Measurements from ENCODE around the gene SLC38A3.

SLC38A3 gene

DNA sequence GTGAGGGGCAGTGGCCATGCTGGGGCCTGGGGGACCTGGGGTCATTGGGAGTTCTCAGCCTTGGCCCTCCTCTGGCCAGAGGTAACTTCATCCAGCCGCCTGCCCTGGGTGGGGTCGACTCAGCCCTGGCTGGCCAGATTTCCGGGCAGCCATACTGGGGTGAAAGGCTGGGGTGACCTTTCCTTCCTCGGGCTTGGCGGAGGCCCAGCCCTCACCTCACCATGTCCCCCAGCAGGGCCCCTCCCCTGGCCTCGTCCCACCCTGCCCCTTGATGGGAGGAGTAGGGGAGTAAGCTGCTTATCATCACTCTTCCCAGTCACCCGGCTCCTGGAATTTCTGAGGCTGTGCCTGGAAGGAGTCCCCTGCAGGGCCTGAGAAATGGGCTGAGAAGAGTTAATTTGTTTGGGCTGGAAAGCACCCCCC lies 44.5 kb upstream of the SLC38A3 start:
- no peak overlapping the region for H3K27ac ChIP-seq
- TF ChIP-seq ZFX (IDR thresholded peaks at IDR 0.05; ENCODE audit: borderline replicate concordance) (no peak), CTCF (IDR thresholded peaks at IDR 0.05) (no peak)

DNA sequence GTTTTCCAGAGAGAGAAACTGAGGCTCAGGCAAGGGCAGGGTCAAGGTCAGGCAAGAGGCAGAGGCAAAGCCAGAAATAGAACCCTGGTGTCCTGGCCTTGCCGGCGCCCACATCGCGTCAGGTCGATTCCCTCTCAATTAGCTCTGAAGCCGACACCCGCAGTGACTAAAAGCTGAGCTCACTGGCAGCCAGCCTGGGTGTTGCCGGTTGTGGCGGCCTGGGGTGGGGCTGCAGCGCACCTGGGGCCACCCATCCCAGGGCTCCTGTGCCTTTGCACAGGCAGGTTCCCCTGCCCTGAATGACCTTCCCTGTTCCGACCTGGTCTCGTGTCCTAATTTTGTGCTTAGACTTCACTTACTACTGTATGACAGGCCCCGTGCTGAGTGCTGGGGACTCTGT lies 43.8 kb upstream of the SLC38A3 start:
- TF ChIP-seq ZFX (IDR thresholded peaks at IDR 0.05; ENCODE audit: borderline replicate concordance): no peak
- TF ChIP-seq CTCF (IDR thresholded peaks at IDR 0.05): no peak
- H3K27ac ChIP-seq: no peak overlapping the region

- TF ChIP-seq ZFX (IDR thresholded peaks at IDR 0.05; ENCODE audit: borderline replicate concordance) (no peak), CTCF (IDR thresholded peaks at IDR 0.05) (no peak)
- H3K27ac ChIP-seq: no peak overlapping the region
These were observed 42.8 kb upstream of the SLC38A3 start for GRCh38 chr3:50162034-50162883.

GRCh38 chr3:50163572-50164455 lies 41.3 kb upstream of the SLC38A3 start:
- 0 out of 2 replicates have a peak overlapping the region, but pooled peaks have one; percentile 30 for H3K27ac ChIP-seq
- TF ChIP-seq CTCF (IDR thresholded peaks at IDR 0.05) (no peak), ZFX (IDR thresholded peaks at IDR 0.05; ENCODE audit: borderline replicate concordance) (no peak)

DNA sequence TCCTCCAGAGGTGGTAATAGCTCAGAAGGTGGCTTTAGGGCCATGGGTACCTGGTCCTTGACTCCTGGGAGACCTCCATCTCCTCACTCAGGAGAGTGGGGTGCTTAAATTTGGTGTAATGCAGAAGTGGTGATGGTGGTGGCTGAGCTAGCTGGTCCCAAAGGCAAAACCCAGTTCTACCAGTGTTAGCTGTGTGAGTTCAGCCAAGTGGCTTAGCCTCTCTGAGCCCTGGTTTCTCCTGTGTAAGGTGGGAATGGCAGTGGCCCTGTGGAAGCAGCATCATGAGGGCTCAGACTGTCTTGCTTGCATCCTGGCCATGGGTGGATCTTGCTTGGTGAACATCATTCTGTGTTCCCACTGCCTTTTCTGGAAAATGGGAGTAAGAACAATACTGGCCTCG lies 40.6 kb upstream of the SLC38A3 start:
- TF ChIP-seq CTCF (IDR thresholded peaks at IDR 0.05) (no peak), ZFX (IDR thresholded peaks at IDR 0.05; ENCODE audit: borderline replicate concordance) (no peak)
- H3K27ac ChIP-seq: 0 out of 2 replicates have a peak overlapping the region, but pooled peaks have one; percentile 30

GRCh38 chr3:50164984-50165909 lies 39.8 kb upstream of the SLC38A3 start:
- TF ChIP-seq ZFX (IDR thresholded peaks at IDR 0.05; ENCODE audit: borderline replicate concordance) (no peak), CTCF (IDR thresholded peaks at IDR 0.05) (no peak)

More at GRCh38 chr3:50164984-50165909, 39.8 kb upstream of the SLC38A3 start:
- H3K27ac ChIP-seq: no peak overlapping the region
